ENCODE measurements around the gene ZNF568.

- TF ChIP-seq POLR2AphosphoS5 (IDR thresholded peaks at IDR 0.05; ENCODE audit: low read depth, low read length) (no peak), TAF1 (IDR thresholded peaks at IDR 0.05; ENCODE audit: borderline replicate concordance, insufficient read depth, low read length) (no peak), REST (IDR thresholded peaks at IDR 0.05; ENCODE audit: insufficient read depth in 1 of 2, low read depth in 2 of 2, low read length in 2 of 2) (no peak), SIN3A (IDR thresholded peaks at IDR 0.05; ENCODE audit: borderline replicate concordance, insufficient read depth, low read length) (no peak), FOXP2 (optimal IDR thresholded peaks at IDR 0.05; ENCODE audit: borderline replicate concordance, extremely low read depth, extremely low read length, insufficient read depth) (no peak)
Measured at GRCh38 chr19:37007587-37008220, 91.6 kb downstream of the ZNF568 start.
